ENCODE results near the gene FOXK2. TPM values are rescaled to one million over a fixed set of nuclear protein-coding genes. Genes with fewer than 3 reads are reported as not detected.

FOXK2 gene
- total and polyA plus RNA-seq, 2 of the 8 experiments (the other 6 are each of a cell fraction or from before 2014, with no cell fraction given), result 34.7 to 64.9 TPM

GRCh38 chr17:82529914-82530300 is 10.4 kb downstream of the FOXK2 start:
- no peak overlapping the region for H3K9ac ChIP-seq (replicated peaks in 1 of 4; ENCODE audit: extremely low read depth in 1 of 4, low read depth in 3 of 4, low read length in 3 of 4)
- no peak overlapping the region for H4K5ac ChIP-seq (ENCODE audit: insufficient read length, low read depth, low read length)
- peak overlapping the region; percentile 63 for H4K8ac ChIP-seq (ENCODE audit: extremely low read depth, insufficient read depth, low read length)
- no peak for DNase-seq (ENCODE audit: low read depth in 1 of 2, low spot score in 2 of 2)
- no peak overlapping the region for H2AK5ac ChIP-seq (ENCODE audit: low read depth, low read length)
- 0 out of 2 replicates have a peak, but pooled peaks cover 2% of the 10 kb centered on the region for H3K23me2 ChIP-seq (ENCODE audit: low read depth, low read length)
- no peak overlapping the region for H3K27ac ChIP-seq (ENCODE audit: low read depth, low read length)
- no peak overlapping the region for H3K4me2 ChIP-seq (ENCODE audit: insufficient read depth in 1 of 2, low read depth in 2 of 2, low read length in 2 of 2)
- no peak overlapping the region for H3K4me3 ChIP-seq (ENCODE audit: extremely low read depth in 1 of 4, insufficient read depth in 2 of 4, low read depth in 3 of 4, low read length in 4 of 4)
- TF ChIP-seq ATF2 (IDR thresholded peaks at IDR 0.05; ENCODE audit: low read length) (no peak), CTCF (IDR thresholded peaks at IDR 0.05; ENCODE audit: control extremely low read depth in 1 of 3, insufficient read depth in 1 of 3, low read depth in 1 of 3, low read length in 3 of 3) (no peak), GTF2F1 (IDR thresholded peaks at IDR 0.05; ENCODE audit: borderline replicate concordance, low read depth, low read length) (no peak), BACH1 (IDR thresholded peaks at IDR 0.05; ENCODE audit: low read length) (no peak), RXRA (IDR thresholded peaks at IDR 0.05; ENCODE audit: insufficient read depth, low read depth, low read length) (no peak), CBX8 (IDR thresholded peaks at IDR 0.05; ENCODE audit: borderline replicate concordance, low read depth, low read length) (no peak), CEBPB (IDR thresholded peaks at IDR 0.05; ENCODE audit: low read depth, low read length) (no peak)
- FAIRE-seq, result no peak
- H3K4me1 ChIP-seq (replicated peaks in 1 of 4; ENCODE audit: control insufficient read depth in 3 of 4, insufficient read depth in 4 of 4, low read length in 3 of 4), result peaks cover 0 to 4% (median 1%) of the 10 kb centered on the region in 4 experiments; a peak in 4 of 7 replicates
- H4K20me1 ChIP-seq (replicated peaks in 1 of 2; ENCODE audit: control insufficient read depth in 1 of 2, insufficient read depth in 2 of 2, low read length in 2 of 2), result peaks cover 34 to 42% of the 10 kb centered on the region in 2 experiments
- no peaks in the 10 kb centered on the region for H3K36me3 ChIP-seq (ENCODE audit: control insufficient read depth in 2 of 4, insufficient read depth in 4 of 4, low read length in 3 of 4)
- no peak overlapping the region for H3K23ac ChIP-seq (ENCODE audit: insufficient read length)
- CTCF ChIA-PET (ENCODE audit: partially characterized antibody), result interaction anchor here (0.7 to 2.0 kb wide), 5 partner anchors 13 to 48 kb away, joined by 3 to 7 read pairs (median 3); no protein-coding TSS in a partner anchor
- no peaks in the 10 kb centered on the region for H3K9me3 ChIP-seq (ENCODE audit: insufficient read depth in 2 of 2, low read depth in 1 of 2, low read length in 1 of 2)
- H2BK20ac ChIP-seq (ENCODE audit: low read length), result no peak overlapping the region
- H3K56ac ChIP-seq (replicated peaks; ENCODE audit: insufficient read length, low read depth, low read length), result no peak overlapping the region
- no peak overlapping the region for H2AFZ ChIP-seq (ENCODE audit: low read length)
- POLR2A ChIA-PET (ENCODE audit: partially characterized antibody), result no interaction called here
- no peak overlapping the region for H3K4ac ChIP-seq (replicated peaks; ENCODE audit: insufficient read length, low read depth, low read length)
- H2BK5ac ChIP-seq (ENCODE audit: low read depth, low read length), result no peak overlapping the region
- peaks cover 55 to 99% of the 10 kb centered on the region in 2 experiments for H3K79me2 ChIP-seq (ENCODE audit: control insufficient read depth in 1 of 2, insufficient read depth in 2 of 2, low read length in 2 of 2)
- 90% methylated on average over 9 of the region's 9 CpGs; no CpG with 5 or more reads in 1 of the 2 experiments for WGBS, 2 experiments (ENCODE audit: extremely low coverage in 1 of 2, insufficient coverage in 1 of 2, insufficient read length in 1 of 2, insufficient replicate concordance in 2 of 2, low coverage in 1 of 2, low lambda C conversion rate in 2 of 2, missing lambda C conversion rate in 1 of 2)
- no peak overlapping the region for H2BK12ac ChIP-seq (ENCODE audit: low read depth, low read length)
- H3K27me3 ChIP-seq (replicated peaks in 1 of 4; ENCODE audit: control insufficient read depth in 3 of 4, extremely low read depth in 1 of 4, insufficient read depth in 3 of 4, low read length in 3 of 4), result no peaks in the 10 kb centered on the region
- peaks cover 14% of the 10 kb centered on the region; the same call in 1 of the 2 replicates for H3K79me1 ChIP-seq (ENCODE audit: low read depth, low read length)
- H3K18ac ChIP-seq (ENCODE audit: extremely low read depth, low read length), result no peak overlapping the region
- no peak overlapping the region for H3K14ac ChIP-seq (ENCODE audit: insufficient read length)
- no peak overlapping the region for H4K91ac ChIP-seq (replicated peaks; ENCODE audit: insufficient read length, low read length)
- no peak overlapping the region for H2BK120ac ChIP-seq (replicated peaks; ENCODE audit: low read depth, low read length)
- H2BK15ac ChIP-seq (ENCODE audit: low read length), result no peak overlapping the region
